ENCODE measurements around the gene CSNK1E.

The CSNK1E gene

DNA sequence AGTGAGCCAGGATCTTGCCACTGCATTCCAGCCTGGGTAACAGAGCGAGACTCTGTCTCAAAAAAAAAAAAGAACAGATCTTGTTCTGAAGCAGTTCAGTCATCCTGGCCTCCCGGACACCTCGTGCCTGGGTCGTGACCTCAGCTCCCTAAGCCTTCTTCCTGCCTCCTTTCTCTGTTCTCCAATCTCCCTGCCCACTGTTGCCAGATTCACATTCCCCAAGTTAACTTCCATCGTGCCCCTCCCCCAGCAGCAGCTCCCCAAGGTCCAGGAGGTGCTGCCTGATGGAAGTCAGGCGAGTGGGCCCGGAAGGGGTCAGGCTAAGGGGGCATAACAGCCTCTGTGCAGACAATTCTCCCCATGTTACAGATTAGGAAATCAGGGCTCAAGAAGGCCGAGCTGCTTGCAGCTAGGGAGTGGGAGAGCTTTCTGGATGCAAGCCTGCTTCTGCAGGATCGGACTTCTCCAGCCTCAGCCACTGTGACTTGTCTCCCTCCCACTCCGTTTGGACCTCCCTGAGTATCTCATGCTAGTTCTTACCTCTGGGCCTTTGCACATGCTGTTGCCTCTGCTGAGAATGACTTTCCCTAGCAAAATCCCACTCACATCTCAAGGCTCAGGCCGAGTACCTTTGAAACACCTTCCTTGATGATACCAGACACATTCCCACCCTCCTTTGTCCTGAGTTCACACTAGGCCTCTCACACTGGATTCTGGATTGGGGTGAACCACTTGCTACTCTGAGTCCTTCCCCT lies 30.1 kb downstream of the CSNK1E start:
- TF ChIP-seq, protein P1, sequence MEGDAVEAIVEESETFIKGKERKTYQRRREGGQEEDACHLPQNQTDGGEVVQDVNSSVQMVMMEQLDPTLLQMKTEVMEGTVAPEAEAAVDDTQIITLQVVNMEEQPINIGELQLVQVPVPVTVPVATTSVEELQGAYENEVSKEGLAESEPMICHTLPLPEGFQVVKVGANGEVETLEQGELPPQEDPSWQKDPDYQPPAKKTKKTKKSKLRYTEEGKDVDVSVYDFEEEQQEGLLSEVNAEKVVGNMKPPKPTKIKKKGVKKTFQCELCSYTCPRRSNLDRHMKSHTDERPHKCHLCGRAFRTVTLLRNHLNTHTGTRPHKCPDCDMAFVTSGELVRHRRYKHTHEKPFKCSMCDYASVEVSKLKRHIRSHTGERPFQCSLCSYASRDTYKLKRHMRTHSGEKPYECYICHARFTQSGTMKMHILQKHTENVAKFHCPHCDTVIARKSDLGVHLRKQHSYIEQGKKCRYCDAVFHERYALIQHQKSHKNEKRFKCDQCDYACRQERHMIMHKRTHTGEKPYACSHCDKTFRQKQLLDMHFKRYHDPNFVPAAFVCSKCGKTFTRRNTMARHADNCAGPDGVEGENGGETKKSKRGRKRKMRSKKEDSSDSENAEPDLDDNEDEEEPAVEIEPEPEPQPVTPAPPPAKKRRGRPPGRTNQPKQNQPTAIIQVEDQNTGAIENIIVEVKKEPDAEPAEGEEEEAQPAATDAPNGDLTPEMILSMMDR (IDR thresholded peaks at IDR 0.05), result no peak

DNA sequence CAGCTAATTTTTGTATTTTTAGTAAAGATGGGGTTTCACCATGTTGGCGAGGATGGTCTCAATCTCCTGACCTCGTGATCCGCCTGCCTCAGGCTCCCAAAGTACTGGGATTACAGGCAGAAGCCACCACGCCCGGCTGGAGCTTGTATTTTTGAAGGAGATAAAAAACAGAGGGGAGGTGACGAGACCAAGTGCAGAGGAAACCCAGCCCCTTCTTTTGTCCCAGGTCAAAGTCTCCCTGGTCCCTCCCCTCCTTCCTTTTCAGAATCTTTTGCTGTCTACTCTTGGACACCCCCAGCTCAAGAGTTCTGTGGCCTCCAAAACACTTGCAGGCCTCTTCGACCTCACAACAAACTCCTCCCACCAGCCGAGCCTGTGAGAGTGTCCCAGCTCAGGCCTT lies 32.2 kb downstream of the CSNK1E start:
- TF ChIP-seq, protein P1 (IDR thresholded peaks at IDR 0.05), result no peak

DNA sequence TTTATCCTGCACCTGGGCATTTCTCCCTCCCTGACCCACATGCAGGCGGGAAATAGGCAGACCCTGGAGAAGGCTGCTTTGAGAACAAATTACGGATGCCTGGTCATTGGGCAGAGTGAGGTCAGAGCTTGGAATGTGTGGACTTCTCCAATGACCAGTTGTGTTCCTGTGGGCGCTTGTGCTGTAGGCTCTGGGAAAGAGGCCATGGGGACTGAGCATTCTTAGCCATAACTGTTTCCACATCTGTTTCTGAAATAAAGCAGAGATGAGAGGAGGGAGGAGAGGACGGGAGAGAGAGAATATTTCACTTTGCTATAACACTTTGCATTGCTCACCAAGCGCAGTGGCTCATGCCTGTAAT lies 33.2 kb downstream of the CSNK1E start:
- TF ChIP-seq, protein P1 (IDR thresholded peaks at IDR 0.05), result no peak

DNA sequence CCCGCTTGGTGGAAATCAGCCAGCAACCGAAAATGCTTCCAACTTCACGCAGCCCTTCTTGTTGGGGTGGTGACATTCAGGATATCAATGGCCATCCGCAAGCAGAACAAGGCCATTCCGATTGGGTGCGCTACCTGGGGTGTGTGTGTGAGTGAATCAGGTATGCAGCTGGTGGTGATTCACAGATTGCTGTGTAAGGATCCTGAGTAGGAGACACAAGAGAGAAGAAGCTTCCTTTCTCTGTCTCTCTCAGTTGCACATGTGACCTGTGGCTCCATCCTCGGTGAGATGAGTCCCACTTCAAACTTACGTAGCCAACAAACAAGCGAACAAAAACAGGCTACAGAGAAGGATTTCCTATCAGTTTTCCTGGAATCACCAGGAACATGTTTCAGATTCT lies 34.8 kb downstream of the CSNK1E start:
- TF ChIP-seq, protein P1 (IDR thresholded peaks at IDR 0.05), result no peak

DNA sequence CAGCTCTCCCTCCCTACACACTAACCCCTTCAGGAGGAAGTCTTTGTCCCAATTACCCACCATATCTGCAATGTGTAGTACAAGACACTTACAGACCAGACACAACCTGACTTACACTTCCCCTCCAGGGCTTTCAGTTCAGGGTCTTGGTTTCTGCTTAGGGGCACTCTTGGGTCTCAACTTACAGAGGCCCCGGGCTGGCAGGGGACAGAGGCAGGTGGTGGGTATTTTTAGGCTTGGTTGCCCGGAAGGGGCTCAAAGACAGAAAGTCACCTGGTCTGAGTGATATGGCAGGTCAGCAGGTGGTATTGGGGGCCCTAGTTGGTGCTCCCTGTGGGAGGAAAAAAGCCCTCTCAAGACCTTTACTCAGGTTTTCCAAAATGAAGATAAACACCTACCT lies 41.1 kb downstream of the CSNK1E start:
- TF ChIP-seq, protein P1 (IDR thresholded peaks at IDR 0.05), result no peak

DNA sequence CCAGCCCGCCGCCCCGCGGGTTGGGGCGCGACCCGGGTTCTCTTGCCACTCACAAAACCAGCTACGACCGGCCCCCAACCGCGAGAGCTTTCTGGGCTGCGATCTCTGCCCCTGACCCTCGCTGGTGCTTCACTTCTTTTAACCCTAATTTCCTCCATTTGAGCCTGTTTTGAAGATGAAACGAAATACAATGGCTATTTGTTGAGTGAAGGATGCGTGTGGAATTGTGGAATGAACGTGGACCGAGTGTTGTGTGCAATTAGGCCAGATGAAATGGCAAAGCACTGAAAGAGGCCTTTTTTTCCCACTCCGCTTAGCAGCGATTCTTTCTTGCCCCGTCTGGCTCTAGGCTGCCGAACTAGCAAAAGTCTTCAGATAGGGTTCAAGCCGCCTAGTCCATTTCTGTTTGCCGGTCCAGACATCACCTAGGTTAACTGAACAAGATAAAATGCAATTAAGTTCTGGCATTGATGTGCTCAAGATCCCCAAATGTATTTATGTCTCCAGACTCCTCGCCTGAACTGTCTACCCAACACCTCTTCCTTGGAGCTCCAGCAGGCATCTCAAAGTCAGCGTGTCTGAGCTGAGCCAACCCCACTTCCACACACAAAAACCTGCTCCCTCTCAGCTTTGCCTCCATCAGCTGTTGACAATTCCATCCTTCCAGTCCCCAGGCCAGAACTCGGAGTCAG lies 44.0 kb downstream of the CSNK1E start:
- TF ChIP-seq, protein P1 (IDR thresholded peaks at IDR 0.05), result no peak

DNA sequence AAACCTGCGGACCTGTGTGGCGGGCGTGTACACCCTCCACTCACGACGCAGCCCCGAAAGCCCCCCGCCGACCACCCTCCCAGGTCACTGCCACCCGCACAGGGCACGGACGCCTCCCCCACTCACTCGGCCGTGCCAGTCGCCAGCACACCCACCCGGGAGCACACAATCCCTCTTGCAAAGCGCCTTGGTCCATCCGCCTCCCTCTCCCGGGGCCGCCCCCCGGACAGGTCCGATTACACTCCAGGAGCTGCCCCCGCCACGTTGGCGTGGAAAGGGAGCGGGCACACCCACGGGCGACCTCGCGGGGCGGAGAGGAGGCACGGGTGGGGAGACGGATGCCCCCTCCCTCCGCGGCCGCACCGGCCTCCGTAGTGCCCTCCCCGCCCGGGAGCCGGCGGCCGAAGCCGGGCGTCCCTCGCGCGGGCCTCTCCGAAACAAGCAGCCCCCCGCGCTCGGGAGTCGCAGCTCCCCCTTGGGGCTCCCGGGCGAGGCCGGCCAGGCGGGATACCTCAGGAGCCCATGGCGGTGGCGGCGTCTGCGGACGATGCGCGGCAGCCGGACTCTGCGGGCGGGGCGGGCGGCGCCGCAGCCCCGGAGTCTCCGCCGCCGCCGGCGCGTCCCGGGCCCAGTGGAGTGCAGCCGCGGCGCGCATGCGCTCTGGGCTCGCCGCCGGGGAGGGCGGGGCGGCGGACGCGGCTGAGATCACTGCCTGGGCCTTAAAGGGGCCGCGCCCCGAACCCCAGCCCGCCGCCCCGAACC lies 44.7 kb downstream of the CSNK1E start, which contains the start of gene TMEM184B:
TMEM184B (minus strand) TSS at position 638 of the 762 bp plus-strand sequence. CDS start 25,049 bp downstream, outside the sequence.
- TF ChIP-seq, protein P1 (IDR thresholded peaks at IDR 0.05), result no peak
